Kidney epithelial cell (primary cell): Measurements from ENCODE around the gene CCR6. TPM values are rescaled to one million over a fixed set of nuclear protein-coding genes. Genes with fewer than 3 reads are reported as not detected.

ENCODE experiments used
- DNase-seq: peaks from one replicate; pipeline ENCODE4 v3.0.0-alpha.2; 2010; ENCODE audit warnings: low read depth
- H3K27me3 ChIP-seq: 2 replicates; pipeline ENCODE4 v1.6.0; 2011; ENCODE audit warnings: low read length; ENCODE audit not compliant: control insufficient read depth, insufficient read depth
- H3K36me3 ChIP-seq: 2 replicates; pipeline ENCODE4 v1.5.1; 2011; ENCODE audit warnings: low read length; ENCODE audit not compliant: control insufficient read depth, insufficient read depth
- H3K4me3 ChIP-seq: 2 replicates; pipeline ENCODE4 v1.5.1; 2011; ENCODE audit warnings: low read depth, mild to moderate bottlenecking, control low read depth, low read length
- total RNA-seq: library from RNA; depleted of rRNA; stranded (reverse); fragments of >200 nt; gene quantifications from 2 replicates; pipeline ENCODE4 v1.2.3, GENCODE V29; 2015
- TF ChIP-seq, protein P1 (sequence below): IDR thresholded peaks from 2 replicates; pipeline ENCODE4 v1.5.1; 2011; ENCODE audit warnings: mild to moderate bottlenecking, moderate library complexity, low read length, control low read depth, inconsistent platforms; ENCODE audit not compliant: insufficient read depth, poor library complexity, severe bottlenecking

CCR6 gene
- 0.41 TPM in 1 of 2 replicates, not detected in the other for total RNA-seq

DNA sequence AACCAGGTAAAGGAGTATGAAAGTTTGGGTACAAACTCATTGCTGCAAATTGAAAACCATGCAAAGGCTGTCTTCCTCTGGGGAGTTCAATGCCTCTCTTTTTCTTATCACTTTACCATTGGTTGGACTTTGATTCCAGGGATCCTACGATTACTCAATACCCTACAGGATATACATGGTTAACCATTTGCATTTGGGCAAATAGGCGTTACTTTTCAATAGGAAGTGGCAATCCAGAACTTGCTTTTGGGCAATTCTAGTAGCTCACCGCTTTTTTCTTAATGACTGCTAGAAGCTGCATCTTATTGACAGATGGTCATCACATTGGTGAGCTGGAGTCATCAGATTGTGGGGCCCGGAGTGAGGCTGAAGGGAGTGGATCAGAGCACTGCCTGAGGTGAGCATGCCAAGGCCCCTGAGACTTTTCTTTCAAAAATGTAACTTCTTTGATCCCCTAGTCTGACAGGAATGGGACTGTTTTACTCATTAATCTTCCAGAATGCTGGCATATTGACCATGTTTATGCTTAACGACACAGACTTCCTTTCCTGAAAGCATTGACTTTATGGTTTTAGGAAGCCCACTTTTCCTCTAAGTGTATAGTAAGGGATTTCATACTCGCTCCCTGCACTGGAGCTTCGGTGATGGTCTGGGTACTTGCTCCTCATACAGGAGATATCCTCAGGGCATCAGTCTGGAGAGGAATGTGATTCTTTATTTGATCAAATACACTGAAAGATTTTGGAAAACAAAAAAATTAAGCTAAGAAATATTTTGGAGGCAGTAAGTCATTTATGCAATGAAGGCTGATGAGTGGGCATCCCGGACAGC, at the start of gene CCR6:
Gene CCR6, plus strand, starts transcription at position 270 of the 831 bp plus-strand sequence. CDS start 13,039 bp downstream, outside the sequence.
- no peaks in the 10 kb centered on the region for H3K36me3 ChIP-seq
- TF ChIP-seq, protein P1, sequence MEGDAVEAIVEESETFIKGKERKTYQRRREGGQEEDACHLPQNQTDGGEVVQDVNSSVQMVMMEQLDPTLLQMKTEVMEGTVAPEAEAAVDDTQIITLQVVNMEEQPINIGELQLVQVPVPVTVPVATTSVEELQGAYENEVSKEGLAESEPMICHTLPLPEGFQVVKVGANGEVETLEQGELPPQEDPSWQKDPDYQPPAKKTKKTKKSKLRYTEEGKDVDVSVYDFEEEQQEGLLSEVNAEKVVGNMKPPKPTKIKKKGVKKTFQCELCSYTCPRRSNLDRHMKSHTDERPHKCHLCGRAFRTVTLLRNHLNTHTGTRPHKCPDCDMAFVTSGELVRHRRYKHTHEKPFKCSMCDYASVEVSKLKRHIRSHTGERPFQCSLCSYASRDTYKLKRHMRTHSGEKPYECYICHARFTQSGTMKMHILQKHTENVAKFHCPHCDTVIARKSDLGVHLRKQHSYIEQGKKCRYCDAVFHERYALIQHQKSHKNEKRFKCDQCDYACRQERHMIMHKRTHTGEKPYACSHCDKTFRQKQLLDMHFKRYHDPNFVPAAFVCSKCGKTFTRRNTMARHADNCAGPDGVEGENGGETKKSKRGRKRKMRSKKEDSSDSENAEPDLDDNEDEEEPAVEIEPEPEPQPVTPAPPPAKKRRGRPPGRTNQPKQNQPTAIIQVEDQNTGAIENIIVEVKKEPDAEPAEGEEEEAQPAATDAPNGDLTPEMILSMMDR: no peak
- DNase-seq: no peak
- H3K27me3 ChIP-seq: peaks cover 2% of the 10 kb centered on the region
- H3K4me3 ChIP-seq: no peak within 1 kb of the TSS

- Histone ChIP-seq H3K27me3 (no peaks in the 10 kb centered on the region), H3K4me3 (no peak overlapping the region), H3K36me3 (no peaks in the 10 kb centered on the region)
- TF ChIP-seq, protein P1: no peak
- no peak for DNase-seq
Observed at GRCh38 chr6:167073679-167074274, 49.1 kb upstream of the CCR6 start.

DNA sequence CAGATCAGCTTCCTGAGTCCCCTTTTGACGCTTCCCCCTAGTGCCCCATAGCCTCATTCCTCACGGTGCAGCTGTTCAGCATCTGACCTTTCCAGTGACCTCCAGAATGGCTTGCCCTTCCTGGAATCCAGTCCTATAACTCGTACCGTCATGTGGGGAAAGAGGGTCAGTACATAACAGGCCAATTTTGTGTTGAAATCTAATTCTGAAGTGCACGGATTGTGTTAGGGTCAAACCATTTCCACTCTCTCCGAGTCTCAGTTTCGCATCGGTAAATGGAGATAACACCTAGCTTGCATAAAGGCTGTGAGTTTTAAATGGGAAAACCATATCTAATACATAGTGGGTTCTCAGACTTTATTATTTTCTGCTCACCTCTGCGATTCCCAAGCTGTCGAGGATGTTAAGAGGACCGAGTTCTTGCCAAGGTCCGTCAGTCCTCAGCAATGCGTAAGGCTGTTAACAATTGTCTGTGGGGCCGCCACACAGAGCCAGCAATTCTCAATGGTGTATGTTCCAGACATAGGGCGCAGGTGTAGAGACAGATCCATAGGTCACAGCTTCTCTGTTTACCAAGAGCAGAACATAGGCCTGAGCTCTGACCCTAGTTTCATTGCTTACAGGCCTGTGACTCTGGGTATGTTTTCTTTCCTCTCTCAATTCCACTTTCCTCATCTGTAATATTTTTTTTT, 45.5 kb upstream of the CCR6 start:
- DNase-seq: no peak
- TF ChIP-seq, protein P1: no peak
- Histone ChIP-seq H3K4me3 (no peak overlapping the region), H3K27me3 (no peaks in the 10 kb centered on the region), H3K36me3 (no peaks in the 10 kb centered on the region)

GRCh38 chr6:167078745-167079144, 44.2 kb upstream of the CCR6 start:
- H3K27me3 ChIP-seq: no peaks in the 10 kb centered on the region
- no peak overlapping the region for H3K4me3 ChIP-seq
- H3K36me3 ChIP-seq: no peaks in the 10 kb centered on the region
- TF ChIP-seq, protein P1: no peak
- no peak for DNase-seq

DNA sequence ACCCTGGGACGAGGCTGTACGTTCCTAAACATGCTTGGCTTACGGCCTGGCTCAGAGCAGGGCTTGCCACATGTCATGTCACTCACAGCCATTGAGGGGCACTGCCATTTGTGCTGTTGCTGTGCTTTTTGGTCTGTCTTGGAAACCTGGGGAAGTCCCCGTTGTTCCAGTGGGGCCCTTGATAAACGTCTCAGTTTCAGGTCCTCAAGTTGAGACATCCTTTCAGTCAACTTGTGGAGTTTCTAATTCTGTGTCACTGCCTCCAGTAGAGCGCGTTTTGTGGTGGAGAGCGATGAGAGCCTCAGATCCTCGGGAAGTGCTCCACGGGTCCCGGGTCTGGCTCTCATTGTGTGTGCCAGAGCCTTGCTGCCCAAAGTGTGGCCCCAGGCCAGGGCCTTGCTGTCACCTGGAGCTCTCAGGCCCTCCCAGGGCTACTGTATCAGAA, 43.0 kb upstream of the CCR6 start:
- H3K4me3 ChIP-seq: no peak overlapping the region
- no peak for DNase-seq
- no peaks in the 10 kb centered on the region for H3K36me3 ChIP-seq
- no peaks in the 10 kb centered on the region for H3K27me3 ChIP-seq
- TF ChIP-seq, protein P1: no peak
